Lower lobe of right lung (tissue), 2 donors: ENCODE measurements around the gene MACROD2. TPM values are rescaled to one million over a fixed set of nuclear protein-coding genes. Genes with fewer than 3 reads are reported as not detected.

Experiments used
- ATAC-seq, 2 donors: fragments of 200-7000 bp; cut with Tn5 transposase; one replicate each; pipeline ENCODE4 v1.9.1; 2020 to 2022; ENCODE audit warnings: mild to moderate bottlenecking in 2 of 2, moderate library complexity in 2 of 2
- DNase-seq: peaks from one replicate; pipeline ENCODE4 v3.0.0-alpha.2; 2020
- H3K27ac ChIP-seq: fragments of 200-600 bp; one replicate; pipeline ENCODE4 v1.8.0; 2022
- H3K27me3 ChIP-seq: fragments of 200-600 bp; one replicate; pipeline ENCODE4 v1.8.0; 2022; ENCODE audit warnings: low read depth
- H3K36me3 ChIP-seq: fragments of 200-600 bp; one replicate; pipeline ENCODE4 v1.8.0; 2022; ENCODE audit warnings: mild to moderate bottlenecking
- H3K4me1 ChIP-seq: fragments of 200-600 bp; one replicate; pipeline ENCODE4 v1.8.0; 2022
- H3K4me3 ChIP-seq: fragments of 200-600 bp; one replicate; pipeline ENCODE4 v1.8.0; 2022; ENCODE audit warnings: mild to moderate bottlenecking
- H3K9me3 ChIP-seq: fragments of 200-600 bp; one replicate; pipeline ENCODE4 v1.8.0; 2022
- CTCF ChIP-seq: fragments of 200-600 bp; IDR thresholded peaks from one replicate; pipeline ENCODE4 v1.8.0; 2022; ENCODE audit warnings: antibody characterized with exemption, mild to moderate bottlenecking
- intact Hi-C: fragments of 100-400 bp; cut with DNase I; formaldehyde crosslinking; loops from one replicate; pipeline ENCODE4 v1.11.0; 2022
- total RNA-seq: library from RNA; stranded (reverse); fragmentation: NEBNext Ultra II Directional; extraction: Animal tissue kit (Norgen Biotek cat#: 25700); gene quantifications from one replicate; pipeline ENCODE4 v1.2.1, GENCODE V29; 2021
- donor health status: DM: no; HTN: yes; CAD: no; lungs with severe emphysema.

The MACROD2 gene
- total RNA-seq, 1 donor from 2014 or later = 73.0 TPM

- H3K36me3 ChIP-seq = no peaks in the 10 kb centered on the region
- no peak overlapping the region for H3K4me3 ChIP-seq
- DNase-seq = no peak
- no peaks in the 10 kb centered on the region for H3K27me3 ChIP-seq
- intact Hi-C loops = no loop called here
- no peaks in the 10 kb centered on the region for H3K4me1 ChIP-seq
- ATAC-seq = no peak
- TF ChIP-seq CTCF = no peak
- no peaks in the 10 kb centered on the region for H3K9me3 ChIP-seq
- H3K27ac ChIP-seq = no peak overlapping the region
These were observed 564.3 kb downstream of the MACROD2 start for GRCh38 chr20:14559612-14560011.

DNA sequence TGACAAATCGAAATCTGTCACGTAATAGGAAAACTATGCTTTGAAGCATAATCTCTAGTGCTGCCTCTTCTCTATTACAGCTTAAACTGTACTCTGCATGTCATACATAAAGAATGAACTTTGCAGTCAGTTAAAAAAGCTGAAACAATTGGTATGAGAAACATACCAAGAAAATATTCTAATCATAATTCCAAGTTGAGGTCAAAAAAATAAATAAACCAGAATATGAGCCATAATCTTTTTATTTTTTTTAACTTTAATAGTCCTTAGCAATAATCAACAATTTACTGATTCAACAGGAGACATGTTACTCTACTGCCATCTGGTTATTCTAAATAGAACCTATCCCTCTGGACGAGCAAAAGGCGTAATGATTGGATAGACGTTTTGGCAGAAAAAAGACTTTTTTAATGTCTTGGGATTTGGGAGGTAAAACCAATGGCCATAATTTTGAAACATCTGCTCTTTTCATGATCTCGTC lies 566.5 kb downstream of the MACROD2 start:
- TF ChIP-seq CTCF = no peak
- Histone ChIP-seq H3K27me3 (no peaks in the 10 kb centered on the region), H3K4me1 (no peaks in the 10 kb centered on the region), H3K27ac (no peak overlapping the region), H3K4me3 (no peak overlapping the region), H3K36me3 (no peaks in the 10 kb centered on the region), H3K9me3 (peaks cover 6% of the 10 kb centered on the region)
- ATAC-seq (no peak), DNase-seq (no peak)
- intact Hi-C loops = no loop called here

- H3K4me3 ChIP-seq = no peak overlapping the region
- DNase-seq (no peak), ATAC-seq (no peak)
These were observed 567.7 kb downstream of the MACROD2 start for GRCh38 chr20:14562981-14563380.

GRCh38 chr20:14566505-14566904 lies 571.2 kb downstream of the MACROD2 start:
- intact Hi-C loops = no loop called here
- H3K27me3 ChIP-seq = no peaks in the 10 kb centered on the region
- no peak for DNase-seq
- no peak for ATAC-seq
- no peak overlapping the region for H3K27ac ChIP-seq
- no peak overlapping the region for H3K4me3 ChIP-seq
- H3K36me3 ChIP-seq = no peaks in the 10 kb centered on the region
- H3K9me3 ChIP-seq = peaks cover 8% of the 10 kb centered on the region
- no peak for TF ChIP-seq CTCF
- H3K4me1 ChIP-seq = no peaks in the 10 kb centered on the region

More at GRCh38 chr20:14562981-14563380, 567.7 kb downstream of the MACROD2 start:
- H3K27me3 ChIP-seq = no peaks in the 10 kb centered on the region
- H3K4me1 ChIP-seq = no peaks in the 10 kb centered on the region
- H3K36me3 ChIP-seq = no peaks in the 10 kb centered on the region
- intact Hi-C loops = no loop called here
- H3K27ac ChIP-seq = no peak overlapping the region
- no peak for TF ChIP-seq CTCF
- H3K9me3 ChIP-seq = peaks cover 8% of the 10 kb centered on the region

DNA sequence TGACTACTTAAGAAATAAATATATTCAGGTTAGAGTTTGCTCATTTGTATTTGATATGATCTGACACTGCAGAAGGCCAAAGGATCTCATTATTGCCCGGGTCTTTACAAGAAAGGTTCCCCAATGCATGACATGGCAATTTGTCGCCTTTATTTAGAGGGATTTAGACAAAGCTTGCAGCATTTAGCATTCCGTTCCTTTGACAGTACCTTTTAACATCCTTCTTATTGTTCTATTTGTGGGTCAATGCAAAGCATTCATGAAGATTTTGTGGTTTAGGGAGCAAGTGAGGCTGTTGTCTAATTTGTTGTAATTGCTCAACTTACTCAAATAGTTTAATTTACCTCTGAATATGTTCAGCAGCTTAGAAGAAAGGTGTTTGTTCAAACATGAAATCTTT lies 572.9 kb downstream of the MACROD2 start:
- Histone ChIP-seq H3K4me3 (no peak overlapping the region), H3K27ac (no peak overlapping the region), H3K27me3 (no peaks in the 10 kb centered on the region), H3K9me3 (peaks cover 8% of the 10 kb centered on the region), H3K4me1 (no peaks in the 10 kb centered on the region), H3K36me3 (no peaks in the 10 kb centered on the region)
- DNase-seq (no peak), ATAC-seq (no peak)
- intact Hi-C loops = no loop called here
- no peak for TF ChIP-seq CTCF

GRCh38 chr20:14568701-14569100 lies 573.4 kb downstream of the MACROD2 start:
- Histone ChIP-seq H3K36me3 (no peaks in the 10 kb centered on the region), H3K4me1 (no peaks in the 10 kb centered on the region), H3K9me3 (peaks cover 8% of the 10 kb centered on the region), H3K27me3 (no peaks in the 10 kb centered on the region), H3K4me3 (no peak overlapping the region), H3K27ac (no peak overlapping the region)
- DNase-seq (no peak), ATAC-seq (no peak)
- intact Hi-C loops = no loop called here
- no peak for TF ChIP-seq CTCF
